Neural progenitor cell (in vitro differentiated cells): ENCODE results near the gene MAP6D1. TPM values are rescaled to one million over a fixed set of nuclear protein-coding genes. Genes with fewer than 3 reads are reported as not detected.

Source experiments
- DNase-seq: peaks from one replicate; pipeline ENCODE4 v3.0.0-alpha.2; 2016; ENCODE audit warnings: low spot score
- H2AFZ ChIP-seq: fragments of 200-600 bp; sonication (generic); replicated peaks from 2 replicates; pipeline ENCODE4 v1.6.1; 2016; ENCODE audit warnings: antibody characterized with exemption
- H3F3A ChIP-seq: fragments of 200-600 bp; sonication (generic); 2 replicates; pipeline ENCODE4 v1.6.1; 2016; ENCODE audit warnings: antibody characterized with exemption, low read depth
- H3K27ac ChIP-seq: fragments of 200-600 bp; sonication (generic); 2 replicates; pipeline ENCODE4 v1.5.1; 2016; ENCODE audit warnings: mild to moderate bottlenecking
- H3K27me3 ChIP-seq: fragments of 200-600 bp; sonication (generic); 2 replicates; pipeline ENCODE4 v1.6.1; 2016; ENCODE audit warnings: mild to moderate bottlenecking, moderate library complexity
- H3K36me3 ChIP-seq: fragments of 200-600 bp; sonication (generic); 2 replicates; pipeline ENCODE4 v1.5.1; 2016
- H3K4me1 ChIP-seq: fragments of 200-600 bp; sonication (generic); 2 replicates; pipeline ENCODE4 v1.6.1; 2016; ENCODE audit warnings: mixed run types
- H3K4me2 ChIP-seq: fragments of 200-600 bp; sonication (generic); 2 replicates; pipeline ENCODE4 v1.6.1; 2016
- H3K4me3 ChIP-seq: fragments of 200-600 bp; sonication (generic); 2 replicates; pipeline ENCODE4 v1.5.1; 2016
- H3K79me2 ChIP-seq: fragments of 200-600 bp; sonication (generic); 2 replicates; pipeline ENCODE4 v1.6.1; 2016; ENCODE audit warnings: low read depth
- H3K9ac ChIP-seq: fragments of 200-600 bp; sonication (generic); 2 replicates; pipeline ENCODE4 v1.6.1; 2016
- H3K9me3 ChIP-seq: fragments of 200-600 bp; sonication (generic); 2 replicates; pipeline ENCODE4 v1.5.1; 2016; ENCODE audit warnings: low read depth
- H4K20me1 ChIP-seq: fragments of 200-600 bp; sonication (generic); 2 replicates; pipeline ENCODE4 v1.6.1; 2016; ENCODE audit warnings: low read depth
- H3K27ac Mint-ChIP-seq: 3 replicates; pipeline ENCODE4 v1.8.0; 2021; ENCODE audit warnings: mixed read lengths
- H3K27me3 Mint-ChIP-seq: 2 replicates; pipeline ENCODE4 v1.8.0; 2022; ENCODE audit warnings: low read depth, mild to moderate bottlenecking, inconsistent platforms, moderate library complexity, mixed read lengths; ENCODE audit not compliant: insufficient read depth
- H3K36me3 Mint-ChIP-seq: 3 replicates; pipeline ENCODE4 v1.8.0; 2021; ENCODE audit warnings: mixed read lengths
- H3K4me1 Mint-ChIP-seq: 3 replicates; pipeline ENCODE4 v1.8.0; 2021; ENCODE audit warnings: mixed read lengths
- H3K4me3 Mint-ChIP-seq: 3 replicates; pipeline ENCODE4 v1.8.0; 2021; ENCODE audit warnings: mild to moderate bottlenecking, moderate library complexity, mixed read lengths
- H3K9me3 Mint-ChIP-seq: 3 replicates; pipeline ENCODE4 v1.8.0; 2020; ENCODE audit warnings: mixed read lengths
- EZH2 ChIP-seq: fragments of 200-600 bp; sonication (generic); IDR thresholded peaks from 2 replicates; pipeline ENCODE4 v1.6.1; 2017; ENCODE audit warnings: antibody characterized with exemption, mild to moderate bottlenecking, moderate library complexity
- EZH2phosphoT487 ChIP-seq: fragments of 200-600 bp; sonication (generic); IDR thresholded peaks from 2 replicates; pipeline ENCODE4 v1.6.1; 2017; ENCODE audit warnings: antibody characterized with exemption
- total RNA-seq: library from RNA; depleted of rRNA; stranded (reverse); fragments of >200 nt; gene quantifications from 2 replicates; pipeline ENCODE4 v1.2.3, GENCODE V29; 2015; ENCODE audit warnings: low replicate concordance
- TF ChIP-seq, protein P1 (sequence below): fragments of 200-600 bp; sonication (generic); IDR thresholded peaks from 2 replicates; pipeline ENCODE4 v1.5.1; 2017; ENCODE audit warnings: antibody characterized with exemption, mild to moderate bottlenecking

Gene MAP6D1
- total RNA-seq, 1 donor from 2014 or later = 3.5 TPM

DNA sequence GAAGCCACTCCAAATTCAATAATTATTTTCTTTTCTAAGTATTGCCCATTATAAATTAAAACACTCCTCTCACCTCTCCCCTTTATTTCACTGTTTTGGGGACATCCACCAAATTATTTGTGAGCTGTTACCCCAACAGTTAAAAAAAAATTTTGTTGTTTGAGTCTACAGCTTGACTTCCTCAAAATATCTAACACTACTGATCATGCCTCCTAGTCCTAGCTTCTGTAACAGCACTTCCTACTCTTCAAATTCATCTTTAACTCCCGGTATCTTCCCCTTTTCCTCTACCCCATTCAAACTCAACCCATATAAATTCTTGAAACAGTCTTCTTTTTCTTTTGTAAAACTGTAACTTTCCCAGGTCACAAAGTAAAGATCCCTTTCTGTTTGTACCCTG is 43.4 kb upstream of the MAP6D1 start:
- Histone ChIP-seq H3K27ac (no peak overlapping the region), H3K4me1 (no peaks in the 10 kb centered on the region), H3K79me2 (peaks cover 66% of the 10 kb centered on the region), H3K4me2 (no peak overlapping the region), H3K9me3 (no peaks in the 10 kb centered on the region), H3K9ac (no peak overlapping the region), H3K27me3 (no peaks in the 10 kb centered on the region), H3K4me3 (no peak overlapping the region), H2AFZ (no peak overlapping the region), H3F3A (no peaks in the 10 kb centered on the region), H3K36me3 (peaks cover 12% of the 10 kb centered on the region), H4K20me1 (peaks cover 14% of the 10 kb centered on the region)
- Mint-ChIP-seq H3K27ac (no peak overlapping the region), H3K4me3 (no peak overlapping the region), H3K4me1 (no peaks in the 10 kb centered on the region), H3K27me3 (no peaks in the 10 kb centered on the region), H3K9me3 (no peaks in the 10 kb centered on the region), H3K36me3 (peaks cover 17% of the 10 kb centered on the region)
- TF ChIP-seq, protein P1, sequence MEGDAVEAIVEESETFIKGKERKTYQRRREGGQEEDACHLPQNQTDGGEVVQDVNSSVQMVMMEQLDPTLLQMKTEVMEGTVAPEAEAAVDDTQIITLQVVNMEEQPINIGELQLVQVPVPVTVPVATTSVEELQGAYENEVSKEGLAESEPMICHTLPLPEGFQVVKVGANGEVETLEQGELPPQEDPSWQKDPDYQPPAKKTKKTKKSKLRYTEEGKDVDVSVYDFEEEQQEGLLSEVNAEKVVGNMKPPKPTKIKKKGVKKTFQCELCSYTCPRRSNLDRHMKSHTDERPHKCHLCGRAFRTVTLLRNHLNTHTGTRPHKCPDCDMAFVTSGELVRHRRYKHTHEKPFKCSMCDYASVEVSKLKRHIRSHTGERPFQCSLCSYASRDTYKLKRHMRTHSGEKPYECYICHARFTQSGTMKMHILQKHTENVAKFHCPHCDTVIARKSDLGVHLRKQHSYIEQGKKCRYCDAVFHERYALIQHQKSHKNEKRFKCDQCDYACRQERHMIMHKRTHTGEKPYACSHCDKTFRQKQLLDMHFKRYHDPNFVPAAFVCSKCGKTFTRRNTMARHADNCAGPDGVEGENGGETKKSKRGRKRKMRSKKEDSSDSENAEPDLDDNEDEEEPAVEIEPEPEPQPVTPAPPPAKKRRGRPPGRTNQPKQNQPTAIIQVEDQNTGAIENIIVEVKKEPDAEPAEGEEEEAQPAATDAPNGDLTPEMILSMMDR = no peak
- TF ChIP-seq EZH2 (no peak), EZH2phosphoT487 (no peak)
- DNase-seq = no peak

DNA sequence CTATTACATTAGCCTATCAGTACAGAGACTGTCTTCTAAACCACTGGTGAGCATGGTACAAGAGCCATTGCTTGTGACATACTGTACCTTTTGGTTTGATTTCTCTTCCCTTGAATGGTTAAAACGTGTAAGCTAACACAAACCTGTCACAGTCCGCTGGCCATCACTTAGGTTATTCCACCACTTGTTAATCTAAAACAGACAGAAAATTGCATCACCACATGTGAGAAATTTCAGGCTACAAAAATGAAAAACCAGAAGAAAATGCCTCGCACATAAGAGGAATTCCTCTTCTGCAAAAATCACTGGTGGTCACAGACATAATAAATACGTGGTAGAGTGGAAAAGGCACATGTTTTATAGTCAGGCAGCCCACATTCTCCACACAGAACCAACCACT is 37.2 kb upstream of the MAP6D1 start:
- no peaks in the 10 kb centered on the region for H3K9me3 Mint-ChIP-seq
- no peaks in the 10 kb centered on the region for H3K4me1 Mint-ChIP-seq
- peaks cover 4% of the 10 kb centered on the region for H3K27me3 Mint-ChIP-seq
- no peak overlapping the region for H3K4me3 Mint-ChIP-seq
- no peaks in the 10 kb centered on the region for H3K4me1 ChIP-seq
- no peak overlapping the region for H3K9ac ChIP-seq
- no peak for DNase-seq
- peaks cover 5% of the 10 kb centered on the region for H3K79me2 ChIP-seq
- TF ChIP-seq, protein P1 = no peak
- no peak for TF ChIP-seq EZH2phosphoT487
- TF ChIP-seq EZH2 = no peak
- H3K27ac Mint-ChIP-seq = no peak overlapping the region
- no peaks in the 10 kb centered on the region for H4K20me1 ChIP-seq
- no peaks in the 10 kb centered on the region for H3F3A ChIP-seq
- H3K36me3 Mint-ChIP-seq = peaks cover 30% of the 10 kb centered on the region
- no peaks in the 10 kb centered on the region for H3K27me3 ChIP-seq
- no peak overlapping the region for H3K27ac ChIP-seq
- H3K4me3 ChIP-seq = no peak overlapping the region
- H3K4me2 ChIP-seq = no peak overlapping the region
- peaks cover 21% of the 10 kb centered on the region for H3K36me3 ChIP-seq
- H3K9me3 ChIP-seq = no peaks in the 10 kb centered on the region
- no peak overlapping the region for H2AFZ ChIP-seq

DNA sequence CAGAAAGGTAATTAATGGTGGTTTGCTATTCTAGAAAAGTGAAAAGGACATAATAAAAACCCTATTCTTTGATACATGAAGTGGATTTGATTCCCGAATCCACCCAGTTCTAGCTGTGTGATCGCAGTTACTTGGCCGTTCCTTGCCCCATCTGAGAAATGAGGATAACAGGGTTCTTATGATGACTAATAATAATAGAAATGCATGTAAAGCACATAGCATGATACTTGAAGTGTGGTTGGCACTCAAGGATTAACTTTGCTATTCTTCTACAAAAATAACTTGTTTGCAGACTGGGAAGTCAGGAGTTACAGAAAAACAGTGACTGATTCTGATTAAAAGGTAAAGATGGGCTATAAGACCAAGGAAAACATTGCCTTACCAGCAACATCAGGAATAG is 32.5 kb upstream of the MAP6D1 start:
- no peak for TF ChIP-seq EZH2phosphoT487
- TF ChIP-seq, protein P1 = no peak
- TF ChIP-seq EZH2 = no peak
- peaks cover 10% of the 10 kb centered on the region for H3K36me3 ChIP-seq
- no peaks in the 10 kb centered on the region for H3K4me1 ChIP-seq
- no peaks in the 10 kb centered on the region for H3K27me3 ChIP-seq
- no peaks in the 10 kb centered on the region for H3K79me2 ChIP-seq
- H3K4me3 Mint-ChIP-seq = no peak overlapping the region
- H3K4me3 ChIP-seq = no peak overlapping the region
- no peak for DNase-seq
- H3K9ac ChIP-seq = no peak overlapping the region
- no peak overlapping the region for H2AFZ ChIP-seq
- no peaks in the 10 kb centered on the region for H3F3A ChIP-seq
- H3K9me3 Mint-ChIP-seq = no peaks in the 10 kb centered on the region
- H3K36me3 Mint-ChIP-seq = peaks cover 43% of the 10 kb centered on the region
- H3K27ac ChIP-seq = no peak overlapping the region
- H4K20me1 ChIP-seq = no peaks in the 10 kb centered on the region
- no peaks in the 10 kb centered on the region for H3K4me1 Mint-ChIP-seq
- peaks cover 4% of the 10 kb centered on the region for H3K27me3 Mint-ChIP-seq
- H3K4me2 ChIP-seq = no peak overlapping the region
- no peaks in the 10 kb centered on the region for H3K9me3 ChIP-seq
- no peak overlapping the region for H3K27ac Mint-ChIP-seq
